ENCODE results near the gene TRAPPC2. TPM values are rescaled to one million over a fixed set of nuclear protein-coding genes. Genes with fewer than 3 reads are reported as not detected.

TRAPPC2 gene
- total RNA-seq (2021), result 10.2 to 13.9 TPM (median 10.7 TPM) in 3 replicates
- Bru-seq, nascent RNA, result percentile 79 among the genes with signal in this experiment
- long read RNA-seq, experiment 1, transcript TRAPPC2-203 (6 exons, 2,776 nt), result minor isoform, 6 of 34 reads
- long read RNA-seq, experiment 1, transcript TRAPPC2-201 (5 exons, 2,716 nt), result major isoform, 18 of 34 reads
- long read RNA-seq, experiment 1, partial matches to known transcripts, result 3 of 34 reads
- long read RNA-seq, experiment 1, other reads (novel, unspliced or antisense), result 6 of 34 reads
- long read RNA-seq, experiment 2, partial matches to known transcripts, result 0 of 5 reads
- long read RNA-seq, experiment 2, other reads (novel, unspliced or antisense), result 5 of 5 reads
- long read RNA-seq, experiment 3, partial matches to known transcripts, result 1 of 2 reads
- long read RNA-seq, experiment 3, other reads (novel, unspliced or antisense), result 0 of 2 reads

GRCh38 chrX:13734278-13735172 lies at the start of gene TRAPPC2, which contains the start of gene OFD1:
TSS of gene TRAPPC2 (minus strand) at chrX:13734620. CDS start at chrX:13719963, 14,657 bp downstream.
TSS of gene OFD1 (plus strand) at chrX:13734748. CDS start at chrX:13735072, 324 bp downstream.
- no peak for TF ChIP-seq TCF7 (CRISPR knock-in tag; IDR thresholded peaks at IDR 0.05; ENCODE audit: low read depth)
- TF ChIP-seq GABPB1 (CRISPR knock-in tag; IDR thresholded peaks at IDR 0.05), result peak; percentile 34; the same call in 1 of the 2 replicates
- TF ChIP-seq MAX (CRISPR knock-in tag; IDR thresholded peaks at IDR 0.05), result 0 out of 2 replicates have a peak, but pooled peaks have one; percentile 48
- no peak for TF ChIP-seq HMGA2 (CRISPR knock-in tag; IDR thresholded peaks at IDR 0.05)
- no peak for TF ChIP-seq SMAD3 (CRISPR knock-in tag; IDR thresholded peaks at IDR 0.05; ENCODE audit: borderline replicate concordance)
- no peak for TF ChIP-seq CDX4 (CRISPR knock-in tag; IDR thresholded peaks at IDR 0.05; ENCODE audit: borderline replicate concordance)
- no peak for TF ChIP-seq TEAD1 (CRISPR knock-in tag; IDR thresholded peaks at IDR 0.05)
- TF ChIP-seq ZNF219 (CRISPR knock-in tag; IDR thresholded peaks at IDR 0.05; ENCODE audit: borderline replicate concordance), result no peak
- no peak for TF ChIP-seq USF1 (CRISPR knock-in tag; IDR thresholded peaks at IDR 0.05)
- TF ChIP-seq CREM (CRISPR knock-in tag; IDR thresholded peaks at IDR 0.05), result peak; percentile 65; the same call in 1 of the 2 replicates
- no peak for TF ChIP-seq FOXP4 (CRISPR knock-in tag; IDR thresholded peaks at IDR 0.05)
- no peak for TF ChIP-seq CBFB (CRISPR knock-in tag; IDR thresholded peaks at IDR 0.05; ENCODE audit: low read depth)
- no peak for TF ChIP-seq NFYB (CRISPR knock-in tag; conservative IDR thresholded peaks at IDR 0.05; ENCODE audit: low read depth)
- peak; percentile 36; the same call in 1 of the 2 replicates for TF ChIP-seq ZNF232 (CRISPR knock-in tag; IDR thresholded peaks at IDR 0.05)
- TF ChIP-seq FOXK1 (CRISPR knock-in tag; IDR thresholded peaks at IDR 0.05), result peak; percentile 40; the same call in 1 of the 2 replicates
- no peak for TF ChIP-seq CREB1 (CRISPR knock-in tag; IDR thresholded peaks at IDR 0.05)
- no peak for TF ChIP-seq JAZF1 (CRISPR knock-in tag; IDR thresholded peaks at IDR 0.05)
- TF ChIP-seq HMGXB4 (CRISPR knock-in tag; IDR thresholded peaks at IDR 0.05), result peak; percentile 56
- TF ChIP-seq CTCF (IDR thresholded peaks at IDR 0.05), result no peak
- TF ChIP-seq ZNF416 (CRISPR knock-in tag; IDR thresholded peaks at IDR 0.05), result no peak
- TF ChIP-seq STAT6 (CRISPR knock-in tag; conservative IDR thresholded peaks at IDR 0.05; ENCODE audit: low read depth), result no peak
- TF ChIP-seq SP1 (CRISPR knock-in tag; conservative IDR thresholded peaks at IDR 0.05), result 0 out of 2 replicates have a peak, but pooled peaks have one; percentile 37
- no peak for TF ChIP-seq ELF4 (CRISPR knock-in tag; IDR thresholded peaks at IDR 0.05; ENCODE audit: low read depth)

More at GRCh38 chrX:13734278-13735172, at the start of gene TRAPPC2, which contains the start of gene OFD1:
- DNase-seq (ENCODE audit: low spot score) (peak; percentile 90), ATAC-seq (peak; percentile 99)
- Mint-ChIP-seq H3K9me3 (no peaks in the 10 kb centered on the region), H3K36me3 (peaks cover 27% of the 10 kb centered on the region), H3K4me3 (peak within 1 kb of the TSS; percentile 93), H3K27me3 (ENCODE audit: low read depth) (no peaks in the 10 kb centered on the region), H3K4me1 (peaks cover 11% of the 10 kb centered on the region), H3K27ac (peak within 1 kb of the TSS; percentile 98)
- CTCF ChIA-PET, result interaction anchor here (0.8 to 1.8 kb wide), 10 partner anchors 13 to 788 kb away, joined by 3 to 7 read pairs (median 4); partner anchors contain the start of gene GEMIN8
- POLR2A ChIA-PET, result interaction anchor here (0.6 to 1.7 kb wide), 12 partner anchors 10 to 760 kb away, joined by 3 to 12 read pairs (median 4); partner anchors contain the start of genes GEMIN8, RAB9A and TMSB4X

Measured in WTC11 (cell line).